K562 (cell line): ENCODE results near the gene FAM187B.

Experiments used
- BRCA1 ChIP-seq, 2 experiments: fragments of 450-650 bp in 1 of 2; sonication (generic) in 1 of 2; formaldehyde crosslinking in 1 of 2; IDR thresholded peaks; 2 replicates each; pipeline versions ENCODE4 v1.5.0 to v1.6.1; 2017 to 2020; ENCODE audit warnings: mild to moderate bottlenecking in 1 of 2, missing genetic modification reagents in 1 of 2
- CHD2 ChIP-seq: IDR thresholded peaks from 2 replicates; pipeline ENCODE4 v1.6.1; 2011; ENCODE audit warnings: low read depth, low read length
- JUNB ChIP-seq: fragments of 450-650 bp; formaldehyde crosslinking; conservative IDR thresholded peaks from 2 replicates; pipeline ENCODE4 v1.4.0; 2020; ENCODE audit warnings: mild to moderate bottlenecking
- ZKSCAN1 ChIP-seq: fragments of 150-350 bp; IDR thresholded peaks from 2 replicates; pipeline ENCODE4 v1.6.1; 2016; ENCODE audit warnings: low read depth, low read length
- ZNF217 ChIP-seq: sonication (generic); formaldehyde crosslinking; IDR thresholded peaks from 2 replicates; pipeline ENCODE4 v1.8.0; 2022; ENCODE audit warnings: mild to moderate bottlenecking, missing genetic modification reagents

DNA sequence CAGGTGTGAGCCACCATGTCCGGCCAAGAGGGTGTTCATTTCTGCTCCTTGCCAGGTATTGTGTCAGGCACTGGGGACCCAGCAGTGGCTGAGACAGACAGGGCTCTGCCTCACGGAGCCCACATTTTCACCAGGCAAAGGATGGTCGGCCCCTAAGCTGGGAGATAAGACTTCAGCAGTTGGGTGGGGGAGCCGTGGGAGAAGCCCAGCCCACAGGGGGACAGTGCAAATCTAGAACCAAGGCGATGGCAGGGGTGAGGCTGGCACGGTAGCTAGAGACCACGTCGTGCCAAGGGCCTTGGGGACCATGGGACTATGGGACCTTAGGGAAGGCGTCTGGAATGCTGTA is 28.5 kb upstream of the FAM187B start:
- no peak for TF ChIP-seq ZKSCAN1
- TF ChIP-seq BRCA1 (IDR thresholded peaks at IDR 0.05) = no peak
- no peak for TF ChIP-seq BRCA1 (CRISPR knock-in tag; IDR thresholded peaks at IDR 0.05)
- TF ChIP-seq JUNB = no peak
- no peak for TF ChIP-seq ZNF217 (CRISPR knock-in tag)
- no peak for TF ChIP-seq CHD2
